Neural progenitor cell (in vitro differentiated cells): ENCODE measurements around the gene GJC3.

Experiments used
- CTCF ChIP-seq: fragments of 200-600 bp; sonication (generic); IDR thresholded peaks from 2 replicates; pipeline ENCODE4 v1.5.1; 2017; ENCODE audit warnings: antibody characterized with exemption, mild to moderate bottlenecking
- EZH2 ChIP-seq: fragments of 200-600 bp; sonication (generic); IDR thresholded peaks from 2 replicates; pipeline ENCODE4 v1.6.1; 2017; ENCODE audit warnings: antibody characterized with exemption, mild to moderate bottlenecking, moderate library complexity

- no peak for TF ChIP-seq EZH2
- TF ChIP-seq CTCF: no peak
Measured at GRCh38 chr7:99974681-99975080, 45.3 kb upstream of the GJC3 start.
